MM.1S (cell line): ENCODE data around the gene ECI2.

ENCODE experiments used
- DNase-seq: peaks from one replicate; pipeline ENCODE4 v3.0.0-alpha.2; 2015
- H2AFZ ChIP-seq: fragments of 300-600 bp; sonication (generic); 2 replicates; pipeline ENCODE4 v1.6.0; 2016; ENCODE audit warnings: antibody characterized with exemption, low read length
- H3F3A ChIP-seq: fragments of 300-600 bp; sonication (generic); 2 replicates; pipeline ENCODE4 v1.6.1; 2016; ENCODE audit warnings: mild to moderate bottlenecking, antibody characterized with exemption, low read length, moderate library complexity, mixed read lengths; ENCODE audit not compliant: insufficient read depth
- H3K27ac ChIP-seq: fragments of 300-600 bp; sonication (generic); 2 replicates; pipeline ENCODE4 v1.5.1; 2016; ENCODE audit warnings: mild to moderate bottlenecking, low read length
- H3K27me3 ChIP-seq: fragments of 300-600 bp; sonication (generic); replicated peaks from 2 replicates; pipeline ENCODE4 v1.6.0; 2016; ENCODE audit warnings: low read length; ENCODE audit not compliant: insufficient read depth
- H3K36me3 ChIP-seq: fragments of 300-600 bp; sonication (generic); replicated peaks from 2 replicates; pipeline ENCODE4 v1.6.1; 2016; ENCODE audit warnings: mild to moderate bottlenecking, low read length, mixed read lengths; ENCODE audit not compliant: insufficient read depth
- H3K4me1 ChIP-seq: fragments of 300-600 bp; sonication (generic); 2 replicates; pipeline ENCODE4 v1.6.1; 2016; ENCODE audit warnings: low read length, mixed read lengths
- H3K4me2 ChIP-seq: fragments of 300-600 bp; sonication (generic); 2 replicates; pipeline ENCODE4 v1.6.0; 2016; ENCODE audit warnings: low read depth, low read length
- H3K4me3 ChIP-seq: fragments of 300-600 bp; sonication (generic); 2 replicates; pipeline ENCODE4 v1.5.1; 2016; ENCODE audit warnings: low read length, mixed read lengths
- H3K79me2 ChIP-seq: fragments of 300-600 bp; sonication (generic); 2 replicates; pipeline ENCODE4 v1.6.1; 2016; ENCODE audit warnings: mixed run types, low read length, mixed read lengths
- H3K9ac ChIP-seq: fragments of 300-600 bp; sonication (generic); 2 replicates; pipeline ENCODE4 v1.6.1; 2016; ENCODE audit warnings: low read length, mixed read lengths
- H3K9me2 ChIP-seq: fragments of 300-600 bp; sonication (generic); replicated peaks from 2 replicates; pipeline ENCODE4 v1.6.1; 2016; ENCODE audit warnings: mild to moderate bottlenecking, low read length, mixed read lengths; ENCODE audit not compliant: insufficient read depth
- H3K9me3 ChIP-seq: fragments of 300-600 bp; sonication (generic); replicated peaks from 2 replicates; pipeline ENCODE4 v1.6.1; 2016; ENCODE audit warnings: mild to moderate bottlenecking, low read length, mixed read lengths; ENCODE audit not compliant: insufficient read depth
- H4K20me1 ChIP-seq: fragments of 300-600 bp; sonication (generic); 2 replicates; pipeline ENCODE4 v1.6.1; 2016; ENCODE audit warnings: mild to moderate bottlenecking, low read length, moderate library complexity, mixed read lengths; ENCODE audit not compliant: insufficient read depth
- EZH2 ChIP-seq: fragments of 300-600 bp; sonication (generic); optimal IDR thresholded peaks from 2 replicates; pipeline ENCODE3; 2017; ENCODE audit warnings: low read depth, mild to moderate bottlenecking, antibody characterized with exemption, low read length, mixed read lengths
- EZH2phosphoT487 ChIP-seq: fragments of 300-600 bp; sonication (generic); IDR thresholded peaks from 2 replicates; pipeline ENCODE4 v1.6.1; 2018; ENCODE audit warnings: antibody characterized with exemption, low read length
- TF ChIP-seq, protein P1 (sequence below): fragments of 300-600 bp; sonication (generic); IDR thresholded peaks from 2 replicates; pipeline ENCODE4 v1.5.1; 2016; ENCODE audit warnings: antibody characterized with exemption, low read length, mixed read lengths

ECI2 gene

DNA sequence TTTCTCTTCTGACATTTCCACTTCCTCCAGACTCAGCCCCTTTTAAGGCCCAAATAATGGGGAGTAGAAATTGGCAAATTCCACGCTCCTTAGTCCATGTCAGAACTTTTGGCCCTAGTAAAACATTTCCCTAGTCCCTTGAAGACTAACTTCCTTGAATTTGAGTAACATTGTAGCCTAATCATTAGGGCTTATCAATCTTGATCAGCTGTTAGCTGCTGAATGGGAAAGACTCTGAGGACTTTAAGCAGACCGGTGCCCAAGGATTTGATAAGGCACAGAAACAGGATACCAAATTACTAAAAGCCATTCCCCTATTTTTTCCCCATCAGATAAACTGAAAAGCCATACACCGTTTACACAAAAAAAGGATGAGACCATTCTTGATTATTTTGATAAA is 37.0 kb upstream of the ECI2 start:
- Histone ChIP-seq H4K20me1 (no peaks in the 10 kb centered on the region), H3K9ac (no peak overlapping the region), H3K4me1 (no peaks in the 10 kb centered on the region), H3K79me2 (no peaks in the 10 kb centered on the region), H3K9me2 (no peaks in the 10 kb centered on the region), H3K27me3 (no peaks in the 10 kb centered on the region), H3K4me2 (no peak overlapping the region), H2AFZ (no peak overlapping the region), H3F3A (no peaks in the 10 kb centered on the region), H3K27ac (no peak overlapping the region), H3K9me3 (no peaks in the 10 kb centered on the region), H3K36me3 (no peaks in the 10 kb centered on the region), H3K4me3 (no peak overlapping the region)
- no peak for DNase-seq
- TF ChIP-seq EZH2 (no peak), EZH2phosphoT487 (no peak)
- TF ChIP-seq, protein P1, sequence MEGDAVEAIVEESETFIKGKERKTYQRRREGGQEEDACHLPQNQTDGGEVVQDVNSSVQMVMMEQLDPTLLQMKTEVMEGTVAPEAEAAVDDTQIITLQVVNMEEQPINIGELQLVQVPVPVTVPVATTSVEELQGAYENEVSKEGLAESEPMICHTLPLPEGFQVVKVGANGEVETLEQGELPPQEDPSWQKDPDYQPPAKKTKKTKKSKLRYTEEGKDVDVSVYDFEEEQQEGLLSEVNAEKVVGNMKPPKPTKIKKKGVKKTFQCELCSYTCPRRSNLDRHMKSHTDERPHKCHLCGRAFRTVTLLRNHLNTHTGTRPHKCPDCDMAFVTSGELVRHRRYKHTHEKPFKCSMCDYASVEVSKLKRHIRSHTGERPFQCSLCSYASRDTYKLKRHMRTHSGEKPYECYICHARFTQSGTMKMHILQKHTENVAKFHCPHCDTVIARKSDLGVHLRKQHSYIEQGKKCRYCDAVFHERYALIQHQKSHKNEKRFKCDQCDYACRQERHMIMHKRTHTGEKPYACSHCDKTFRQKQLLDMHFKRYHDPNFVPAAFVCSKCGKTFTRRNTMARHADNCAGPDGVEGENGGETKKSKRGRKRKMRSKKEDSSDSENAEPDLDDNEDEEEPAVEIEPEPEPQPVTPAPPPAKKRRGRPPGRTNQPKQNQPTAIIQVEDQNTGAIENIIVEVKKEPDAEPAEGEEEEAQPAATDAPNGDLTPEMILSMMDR: no peak

DNA sequence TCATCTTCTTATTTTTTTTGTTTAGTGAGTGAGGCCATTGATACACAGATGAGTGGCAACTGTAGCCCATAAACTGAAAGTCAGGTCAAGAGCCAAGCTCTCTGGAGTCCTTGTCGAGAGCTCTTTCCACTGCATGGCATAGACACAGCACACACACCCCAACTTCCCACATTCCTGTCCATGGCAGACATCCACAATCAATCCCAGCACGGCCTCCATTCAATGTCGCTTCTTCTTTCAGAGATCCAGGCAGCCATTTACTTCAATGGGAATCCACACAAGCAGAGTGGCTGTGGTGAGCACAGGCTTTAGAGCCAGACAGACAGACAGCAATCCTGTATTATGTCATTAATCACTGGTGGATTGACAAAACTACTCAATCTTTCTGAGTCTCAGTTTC is 34.9 kb upstream of the ECI2 start:
- no peak for TF ChIP-seq EZH2
- TF ChIP-seq EZH2phosphoT487: no peak
- TF ChIP-seq, protein P1: no peak
- Histone ChIP-seq H3K9me3 (no peaks in the 10 kb centered on the region), H3K4me3 (no peak overlapping the region), H2AFZ (no peak overlapping the region), H3K9ac (no peak overlapping the region), H3K9me2 (no peaks in the 10 kb centered on the region), H3K27ac (no peak overlapping the region), H3F3A (no peaks in the 10 kb centered on the region), H3K4me2 (no peak overlapping the region), H4K20me1 (no peaks in the 10 kb centered on the region), H3K79me2 (no peaks in the 10 kb centered on the region), H3K36me3 (no peaks in the 10 kb centered on the region), H3K27me3 (no peaks in the 10 kb centered on the region), H3K4me1 (no peaks in the 10 kb centered on the region)
- DNase-seq: no peak

DNA sequence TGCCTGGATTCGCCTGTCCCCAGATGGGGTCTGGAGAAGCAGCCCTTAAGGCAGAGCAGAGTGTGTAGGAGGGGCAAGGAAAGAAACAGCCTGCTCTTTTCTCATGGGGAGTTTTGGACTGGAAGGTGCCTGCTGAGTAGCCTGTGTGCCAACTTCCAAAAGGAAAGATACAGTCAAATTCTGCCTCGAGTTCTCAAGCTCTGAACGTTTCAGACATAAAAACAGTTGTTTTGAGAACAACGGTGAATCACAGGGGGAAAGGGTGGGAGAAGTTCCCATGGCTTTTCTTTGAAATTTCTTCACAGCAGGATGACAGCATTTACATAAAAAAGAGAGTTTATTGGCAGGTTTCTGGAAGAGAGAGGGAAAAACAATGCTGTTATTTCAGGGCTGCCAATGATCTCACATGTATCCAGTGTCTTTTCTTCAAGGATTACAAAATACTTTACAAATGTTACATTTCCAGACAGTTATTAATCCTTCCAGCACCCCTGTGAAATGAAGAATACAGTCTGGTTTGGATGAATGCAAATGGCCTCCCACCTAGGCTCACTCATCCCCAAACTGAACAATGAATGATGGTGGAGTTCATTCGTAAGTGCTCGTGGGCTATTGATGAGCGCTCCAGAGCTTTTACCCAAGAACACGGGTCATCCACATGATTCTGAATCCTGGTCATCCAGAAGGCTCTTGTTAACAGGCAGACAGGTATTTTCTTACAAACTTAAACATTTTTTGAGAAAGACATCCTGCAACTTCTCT is 33.8 kb upstream of the ECI2 start:
- Histone ChIP-seq H3K9me2 (no peaks in the 10 kb centered on the region), H3K27me3 (no peaks in the 10 kb centered on the region), H3K4me2 (no peak overlapping the region), H2AFZ (no peak overlapping the region), H3K4me1 (no peaks in the 10 kb centered on the region), H3K9me3 (no peaks in the 10 kb centered on the region), H3K36me3 (no peaks in the 10 kb centered on the region), H3K27ac (no peak overlapping the region), H3K79me2 (no peaks in the 10 kb centered on the region), H3K4me3 (no peak overlapping the region), H3F3A (no peaks in the 10 kb centered on the region), H3K9ac (no peak overlapping the region), H4K20me1 (no peaks in the 10 kb centered on the region)
- TF ChIP-seq, protein P1: no peak
- TF ChIP-seq EZH2: no peak
- TF ChIP-seq EZH2phosphoT487: no peak
- no peak for DNase-seq
